IPS DF 6.9 (cell line): ENCODE results near the gene LMO7.
"Not testable (repeated sequence)": the region's sequence is repeated elsewhere in the genome, so short reads cannot be mapped to it uniquely, and the experiment has no call there.

Source experiments
- DNase-seq: peaks from one replicate; pipeline ENCODE4 v3.0.0-alpha.2; 2013; ENCODE audit warnings: low read depth, low spot score
- H3K27ac ChIP-seq: one replicate; pipeline ENCODE4 v1.5.1; 2013; ENCODE audit warnings: low read length, control low read depth
- H3K27me3 ChIP-seq: 2 replicates; pipeline ENCODE4 v1.6.1; 2013; ENCODE audit warnings: mild to moderate bottlenecking, low read length; ENCODE audit not compliant: control insufficient read depth, insufficient read depth
- H3K36me3 ChIP-seq: 2 replicates; pipeline ENCODE4 v1.6.1; 2013; ENCODE audit warnings: low read length; ENCODE audit not compliant: control insufficient read depth, insufficient read depth
- H3K4me1 ChIP-seq: 2 replicates; pipeline ENCODE4 v1.6.1; 2013; ENCODE audit warnings: low read length; ENCODE audit not compliant: control insufficient read depth, insufficient read depth
- H3K4me3 ChIP-seq: 2 replicates; pipeline ENCODE4 v1.5.1; 2013; ENCODE audit warnings: mild to moderate bottlenecking, low read length
- H3K9me3 ChIP-seq: 2 replicates; pipeline ENCODE4 v1.6.1; 2013; ENCODE audit warnings: low read length, inconsistent platforms; ENCODE audit not compliant: control insufficient read depth, insufficient read depth
- WGBS: extraction: QIAGEN DNeasy Blood & Tissue Kit; methylation state at CpG from one replicate; pipeline ENCODE4 v1.1.7; 2013; ENCODE audit warnings: mixed read lengths, missing lambda C conversion rate; ENCODE audit not compliant: insufficient read length, insufficient coverage; 5-methylcytosine and 5-hydroxymethylcytosine counted together

LMO7 gene

DNA sequence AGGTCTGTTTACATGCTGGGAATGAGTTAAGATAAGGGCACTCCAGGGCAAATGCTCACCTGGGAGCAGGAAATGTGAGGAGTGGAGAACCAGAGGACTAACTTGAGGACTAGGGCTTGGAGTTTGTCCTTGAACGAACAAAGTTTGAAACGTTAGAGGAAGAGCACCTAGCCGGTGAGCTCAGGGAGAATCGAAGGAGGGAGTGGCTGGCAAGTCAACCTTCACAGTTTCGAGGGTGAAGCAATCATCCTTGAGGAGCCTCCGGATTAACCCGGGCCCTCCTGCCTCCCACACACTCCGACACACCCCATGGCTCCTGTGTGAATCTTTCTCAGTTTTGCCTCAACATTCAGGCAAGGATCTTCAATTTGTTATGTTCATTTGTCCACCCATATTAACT, 58.6 kb downstream of the LMO7 start:
- no peaks in the 10 kb centered on the region for H3K9me3 ChIP-seq
- H3K27ac ChIP-seq: no peak overlapping the region
- no peak for DNase-seq
- 0 out of 2 replicates have a peak, but pooled peaks cover 2% of the 10 kb centered on the region for H3K36me3 ChIP-seq
- no peak overlapping the region for H3K4me3 ChIP-seq
- H3K4me1 ChIP-seq: no peaks in the 10 kb centered on the region
- WGBS: no CpG with 5 or more reads among the region's 8 CpGs
- H3K27me3 ChIP-seq: no peaks in the 10 kb centered on the region

DNA sequence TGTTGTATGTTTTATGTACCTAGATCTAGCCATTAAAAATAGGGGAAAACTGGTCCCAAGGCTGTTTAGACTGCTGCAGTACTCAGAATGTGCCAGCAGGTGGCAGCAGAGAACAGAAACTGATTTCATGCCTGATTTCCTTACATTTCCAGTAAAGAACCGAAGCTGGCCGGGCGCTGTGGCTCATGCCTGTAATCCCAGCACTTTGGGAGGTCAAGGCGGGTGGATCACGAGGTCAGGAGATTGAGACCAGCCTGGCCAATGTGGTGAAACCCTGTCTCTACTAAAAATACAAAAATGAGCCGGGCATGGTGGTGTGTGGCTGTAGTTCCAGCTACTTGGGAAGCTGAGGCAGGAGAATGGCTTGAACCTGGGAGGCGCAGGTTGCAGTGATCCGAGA, 59.8 kb downstream of the LMO7 start:
- peak; percentile 64 for DNase-seq
- not testable (repeated sequence) for H3K27ac ChIP-seq

DNA sequence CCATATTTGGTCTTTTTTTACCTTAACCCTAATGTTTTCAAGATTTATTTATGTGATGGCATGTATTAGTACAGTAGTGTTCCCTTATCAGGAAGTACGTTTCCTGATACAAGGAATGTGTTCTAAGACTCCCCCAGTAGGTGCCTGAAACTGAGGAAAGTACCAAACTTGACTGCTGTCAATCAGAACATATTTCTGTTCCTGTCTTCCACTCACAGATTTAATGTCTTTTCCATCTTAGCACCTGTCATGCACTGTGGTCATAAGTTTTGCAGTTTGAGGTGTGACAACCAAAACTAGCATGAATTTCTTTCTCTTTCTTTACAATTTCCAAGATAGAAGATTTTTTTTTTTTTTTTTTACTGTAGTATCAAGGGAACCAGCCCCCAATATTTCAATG, 62.9 kb downstream of the LMO7 start:
- no CpG with 5 or more reads among the region's 1 CpG for WGBS
- 0 out of 2 replicates have a peak, but pooled peaks cover 2% of the 10 kb centered on the region for H3K36me3 ChIP-seq
- H3K4me1 ChIP-seq: no peaks in the 10 kb centered on the region
- no peaks in the 10 kb centered on the region for H3K27me3 ChIP-seq
- no peak for DNase-seq
- no peak overlapping the region for H3K4me3 ChIP-seq
- peaks cover 1% of the 10 kb centered on the region; the same call in 1 of the 2 replicates for H3K9me3 ChIP-seq
- no peak overlapping the region for H3K27ac ChIP-seq

More for the DNA sequence above, 59.8 kb downstream of the LMO7 start:
- WGBS: no CpG with 5 or more reads among the region's 8 CpGs
- H3K27me3 ChIP-seq, H3K9me3 ChIP-seq, H3K36me3 ChIP-seq, H3K4me3 ChIP-seq, H3K4me1 ChIP-seq: not testable (repeated sequence)

DNA sequence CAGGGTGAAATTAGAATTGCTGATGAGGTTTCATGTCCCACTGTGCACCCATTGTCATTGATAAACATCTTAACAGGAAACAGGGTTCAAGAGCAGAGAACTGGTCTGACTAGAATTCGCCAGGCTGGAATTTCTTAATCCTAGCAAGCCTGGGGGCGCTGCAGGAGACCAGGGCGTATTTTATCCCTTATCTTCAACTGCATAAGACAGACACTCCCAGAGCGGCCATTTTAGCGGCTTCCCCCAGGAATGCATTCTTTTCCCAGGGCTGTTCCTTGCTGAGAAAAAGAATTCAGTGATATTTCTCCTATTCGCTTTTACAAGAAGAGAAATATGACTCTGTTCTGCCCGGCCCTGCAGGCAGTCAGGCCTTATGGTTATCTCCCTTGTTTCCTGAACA, 63.6 kb downstream of the LMO7 start:
- H3K4me1 ChIP-seq, H3K4me3 ChIP-seq, H3K27me3 ChIP-seq, H3K36me3 ChIP-seq, H3K9me3 ChIP-seq, DNase-seq, H3K27ac ChIP-seq: not testable (repeated sequence)
- no CpG with 5 or more reads among the region's 7 CpGs for WGBS

DNA sequence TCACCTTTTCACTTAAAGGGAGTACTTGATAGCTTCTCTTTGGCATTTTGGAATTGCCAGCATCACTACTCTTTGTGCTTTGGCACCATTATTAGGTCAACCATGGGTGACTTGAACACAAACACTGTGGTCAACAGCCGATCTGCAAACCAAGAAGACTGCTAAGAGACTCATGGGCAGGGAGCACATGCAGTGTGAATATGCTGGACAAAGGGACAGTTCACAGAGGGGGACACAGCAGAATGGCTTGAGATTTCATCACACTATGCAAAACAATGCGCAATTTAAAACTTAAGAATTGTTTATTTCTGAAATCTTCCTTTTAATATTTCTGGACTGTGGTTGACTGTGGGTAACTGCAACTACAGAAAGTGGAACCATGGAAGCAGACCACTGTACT, 64.4 kb downstream of the LMO7 start:
- no peak for DNase-seq
- Histone ChIP-seq H3K27me3 (no peaks in the 10 kb centered on the region), H3K9me3 (peaks cover 1% of the 10 kb centered on the region; the same call in 1 of the 2 replicates), H3K4me1 (0 out of 2 replicates have a peak, but pooled peaks cover 2% of the 10 kb centered on the region), H3K27ac (no peak overlapping the region), H3K36me3 (0 out of 2 replicates have a peak, but pooled peaks cover 2% of the 10 kb centered on the region), H3K4me3 (no peak overlapping the region)
- WGBS: no CpG with 5 or more reads among the region's 2 CpGs

DNA sequence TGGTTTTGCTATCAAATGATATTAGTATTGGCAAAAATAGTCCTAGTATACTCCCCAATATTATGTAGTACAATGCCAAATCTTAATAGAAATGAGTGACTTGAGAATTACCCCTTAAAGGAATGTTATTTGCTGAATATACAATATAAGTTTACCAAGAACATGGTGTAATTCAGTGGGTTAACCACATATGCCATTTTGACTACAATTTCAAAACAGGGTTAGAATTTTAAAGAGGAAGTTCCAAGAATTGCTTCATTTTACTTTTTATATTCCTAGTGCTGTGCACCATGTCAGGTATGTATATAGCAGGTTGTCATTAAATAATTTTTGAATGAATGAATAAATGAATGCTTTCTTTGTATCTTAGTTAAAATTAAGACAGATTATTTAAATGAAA, 66.3 kb downstream of the LMO7 start:
- Histone ChIP-seq H3K27ac (no peak overlapping the region), H3K4me1 (0 out of 2 replicates have a peak, but pooled peaks cover 2% of the 10 kb centered on the region), H3K4me3 (no peak overlapping the region), H3K36me3 (no peaks in the 10 kb centered on the region), H3K9me3 (peaks cover 1% of the 10 kb centered on the region; the same call in 1 of the 2 replicates), H3K27me3 (no peaks in the 10 kb centered on the region)
- DNase-seq: no peak

DNA sequence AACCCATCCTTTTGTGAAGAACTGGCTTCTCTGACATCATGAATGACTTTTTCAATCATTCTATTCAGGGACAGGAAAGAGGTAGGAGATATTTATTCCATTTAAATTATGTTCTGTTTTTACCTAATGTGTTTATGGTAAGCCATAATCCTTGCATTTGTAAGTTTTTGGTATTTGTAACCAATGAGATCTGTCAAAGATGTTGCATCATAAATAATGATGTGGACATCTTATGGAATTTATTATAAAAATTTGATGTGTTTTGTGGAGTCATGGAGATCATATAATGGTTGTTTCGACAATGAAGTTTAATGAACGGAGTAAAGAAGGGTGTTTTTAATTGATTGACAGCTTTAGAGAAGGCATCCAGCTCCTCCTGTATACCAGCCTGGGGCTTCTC, 67.6 kb downstream of the LMO7 start:
- H3K27me3 ChIP-seq: no peaks in the 10 kb centered on the region
- peaks cover 1% of the 10 kb centered on the region; the same call in 1 of the 2 replicates for H3K9me3 ChIP-seq
- no peak for DNase-seq
- no peak overlapping the region for H3K4me3 ChIP-seq
- no peak overlapping the region for H3K27ac ChIP-seq
- WGBS: 100% methylated on average over 2 of the region's 2 CpGs
- no peaks in the 10 kb centered on the region for H3K36me3 ChIP-seq
- 0 out of 2 replicates have a peak, but pooled peaks cover 2% of the 10 kb centered on the region for H3K4me1 ChIP-seq

DNA sequence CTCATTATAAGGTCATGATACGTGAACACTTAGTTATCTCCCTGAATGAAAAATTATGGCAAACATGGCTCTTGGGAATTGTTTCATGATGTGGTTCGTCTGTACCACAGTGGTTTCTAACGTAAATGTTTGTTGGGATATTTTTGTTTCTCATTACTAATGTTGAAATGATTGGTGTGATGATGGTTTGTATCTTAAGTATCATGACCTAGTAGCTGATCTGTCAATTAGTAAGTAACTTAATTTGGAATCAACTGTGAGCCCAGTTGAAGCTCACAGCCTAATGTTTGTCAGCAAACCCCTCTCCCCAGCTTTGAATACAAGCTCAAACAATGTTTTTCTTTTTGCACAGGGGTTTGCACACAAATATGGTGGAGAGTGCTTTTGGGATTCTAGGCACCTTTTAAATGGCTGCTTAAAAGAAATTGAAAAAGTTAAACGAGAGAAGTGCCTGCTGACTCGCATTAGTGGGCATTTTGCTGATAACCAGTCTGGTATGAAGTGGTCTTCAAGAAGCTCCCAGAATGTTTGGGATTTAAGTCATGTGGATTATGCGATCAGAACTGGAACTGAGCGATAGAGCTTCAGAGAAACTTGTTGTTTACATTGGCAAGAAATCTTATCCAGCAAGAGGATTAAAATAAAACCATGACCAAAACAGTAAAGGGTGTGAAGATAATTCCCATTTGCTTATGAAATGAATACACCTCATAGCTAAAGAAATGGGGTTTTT, 68.2 kb downstream of the LMO7 start:
- WGBS: 100% methylated on average over 1 of the region's 7 CpGs
- H3K36me3 ChIP-seq: no peaks in the 10 kb centered on the region
- no peak overlapping the region for H3K27ac ChIP-seq
- H3K9me3 ChIP-seq: peaks cover 1% of the 10 kb centered on the region; the same call in 1 of the 2 replicates
- H3K4me3 ChIP-seq: no peak overlapping the region
- 0 out of 2 replicates have a peak, but pooled peaks cover 2% of the 10 kb centered on the region for H3K4me1 ChIP-seq
- DNase-seq: no peak
- H3K27me3 ChIP-seq: no peaks in the 10 kb centered on the region

DNA sequence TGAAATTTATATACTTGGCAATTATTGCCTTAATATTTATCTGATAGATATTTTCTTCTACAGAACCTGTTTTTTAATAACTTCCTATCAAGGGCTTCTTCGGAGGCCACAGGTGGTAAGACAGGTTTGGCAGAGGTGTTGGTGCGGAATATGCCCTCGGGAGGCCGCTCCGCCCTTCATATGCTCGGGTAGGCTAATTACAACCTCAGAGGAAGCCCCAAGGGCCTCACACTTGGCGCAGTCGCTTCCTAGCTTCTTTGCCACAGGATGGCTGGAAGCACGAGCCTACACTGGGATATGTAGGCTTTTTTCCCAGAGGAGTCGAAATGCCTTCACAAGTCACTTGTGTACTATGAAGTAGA, 68.8 kb downstream of the LMO7 start:
- Histone ChIP-seq H3K4me1 (0 out of 2 replicates have a peak, but pooled peaks cover 2% of the 10 kb centered on the region), H3K9me3 (peaks cover 1% of the 10 kb centered on the region; the same call in 1 of the 2 replicates), H3K36me3 (no peaks in the 10 kb centered on the region), H3K27me3 (no peaks in the 10 kb centered on the region), H3K27ac (no peak overlapping the region), H3K4me3 (no peak overlapping the region; the same call in 1 of the 2 replicates)
- no CpG with 5 or more reads among the region's 10 CpGs for WGBS
- DNase-seq: no peak

DNA sequence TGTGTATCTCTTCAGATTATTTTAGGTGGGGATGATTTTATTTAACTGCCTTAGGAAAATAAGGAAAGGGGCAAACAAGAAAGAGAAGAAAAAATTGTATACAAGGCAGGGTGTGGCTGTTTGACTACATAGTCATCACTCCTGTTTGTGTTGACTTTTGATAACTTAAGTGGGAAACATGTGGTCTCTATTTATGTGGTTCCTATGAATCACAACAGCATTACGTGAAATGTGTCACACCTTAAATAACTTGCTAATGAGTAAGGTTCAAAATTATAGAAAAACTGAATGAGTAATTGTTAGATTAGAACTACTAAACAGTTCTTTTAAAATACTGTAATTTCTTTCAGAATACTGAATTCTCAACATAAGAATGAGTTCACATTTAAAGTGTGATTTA, 69.3 kb downstream of the LMO7 start:
- H3K9me3 ChIP-seq: peaks cover 1% of the 10 kb centered on the region; the same call in 1 of the 2 replicates
- 0 out of 2 replicates have a peak, but pooled peaks cover 2% of the 10 kb centered on the region for H3K4me1 ChIP-seq
- WGBS: no CpG with 5 or more reads among the region's 1 CpG
- no peaks in the 10 kb centered on the region for H3K27me3 ChIP-seq
- no peak overlapping the region for H3K4me3 ChIP-seq
- no peaks in the 10 kb centered on the region for H3K36me3 ChIP-seq
- H3K27ac ChIP-seq: no peak overlapping the region
- no peak for DNase-seq

DNA sequence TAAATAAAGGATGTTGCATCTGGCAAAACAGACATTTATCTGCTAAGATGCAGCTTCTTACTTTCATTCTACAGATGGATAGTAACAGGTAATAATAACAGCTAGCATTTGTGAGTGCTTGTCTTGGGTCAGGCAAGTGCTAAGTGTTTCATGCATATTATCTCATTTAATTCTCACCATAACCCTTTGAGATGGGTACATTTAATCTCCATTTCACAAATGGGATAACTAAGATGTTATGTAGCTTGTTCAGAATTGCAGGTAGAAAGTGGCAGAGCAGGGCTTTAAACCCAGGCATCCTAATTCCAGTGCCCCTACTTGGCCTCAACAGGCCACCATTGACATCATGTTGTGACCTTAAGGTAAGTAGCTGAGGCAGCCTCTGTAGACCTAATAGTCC, 69.8 kb downstream of the LMO7 start:
- Histone ChIP-seq H3K36me3 (no peaks in the 10 kb centered on the region), H3K9me3 (no peaks in the 10 kb centered on the region), H3K4me3 (no peak overlapping the region), H3K4me1 (0 out of 2 replicates have a peak, but pooled peaks cover 2% of the 10 kb centered on the region), H3K27ac (no peak overlapping the region), H3K27me3 (no peaks in the 10 kb centered on the region)
- DNase-seq: no peak
